CD4-positive, CD25-positive, alpha-beta regulatory T cell (primary cell): Measurements from ENCODE around the gene SWT1. TPM values are rescaled to one million over a fixed set of nuclear protein-coding genes. Genes with fewer than 3 reads are reported as not detected.
A peak's percentile ranks its signal among the peaks of the same experiment; 100 is the strongest.
"Not testable (repeated sequence)": the region's sequence is repeated elsewhere in the genome, so short reads cannot be mapped to it uniquely, and the experiment has no call there.

Source experiments
- ATAC-seq, 2 donors: fragments of 150-1000 bp; cut with Tn5 transposase; one replicate each; pipeline ENCODE4 v1.10.0; 2021; ENCODE audit warnings: low read depth in 2 of 2, moderate number of reproducible peaks in 2 of 2, moderate library complexity in 1 of 2
- DNase-seq, 3 donors: peaks; one replicate each; pipeline versions ENCODE4 v3.0.0 to v3.0.0-alpha.2; 2012 to 2022; ENCODE audit warnings: mixed read lengths in 1 of 3
- H3K27ac ChIP-seq: one replicate; pipeline ENCODE4 v1.7.0; 2013; ENCODE audit warnings: mild to moderate bottlenecking, low read length; ENCODE audit not compliant: insufficient read depth, poor library complexity, severe bottlenecking
- H3K27me3 ChIP-seq: one replicate; pipeline ENCODE4 v1.7.0; 2013; ENCODE audit warnings: low read length; ENCODE audit not compliant: control insufficient read depth, insufficient read depth
- H3K36me3 ChIP-seq: one replicate; pipeline ENCODE4 v1.7.0; 2013; ENCODE audit warnings: mild to moderate bottlenecking, low read length, moderate library complexity; ENCODE audit not compliant: control insufficient read depth, insufficient read depth
- H3K4me1 ChIP-seq: 2 replicates; pipeline ENCODE4 v1.7.0; 2013; ENCODE audit warnings: mild to moderate bottlenecking, low read length; ENCODE audit not compliant: insufficient read depth, control insufficient read depth, poor library complexity, severe bottlenecking
- H3K4me3 ChIP-seq: one replicate; pipeline ENCODE4 v1.7.0; 2013; ENCODE audit warnings: low read depth, mild to moderate bottlenecking, low read length, moderate library complexity
- H3K9me3 ChIP-seq, 2 experiments: 1 replicate in 1 of 2; 2 replicates in 1 of 2; pipeline ENCODE4 v1.7.0; 2013; ENCODE audit warnings: low read length in 2 of 2, mild to moderate bottlenecking in 1 of 2, moderate library complexity in 1 of 2; ENCODE audit not compliant: control insufficient read depth in 2 of 2
- H3K27ac Mint-ChIP-seq, 3 donors: one replicate each; pipeline ENCODE4 v1.8.0; 2020 to 2022; ENCODE audit warnings: mild to moderate bottlenecking in 3 of 3, mixed read lengths in 3 of 3, moderate library complexity in 2 of 3
- H3K27me3 Mint-ChIP-seq: one replicate; pipeline ENCODE4 v1.8.0; 2022; ENCODE audit warnings: mild to moderate bottlenecking, mixed read lengths
- H3K36me3 Mint-ChIP-seq: one replicate; pipeline ENCODE4 v1.8.0; 2020; ENCODE audit warnings: mixed read lengths
- H3K4me1 Mint-ChIP-seq, 4 donors: one replicate each; pipeline ENCODE4 v1.8.0; 2020 to 2022; ENCODE audit warnings: mixed read lengths in 4 of 4, mild to moderate bottlenecking in 1 of 4
- H3K4me3 Mint-ChIP-seq, 4 donors: one replicate each; pipeline ENCODE4 v1.8.0; 2020 to 2022; ENCODE audit warnings: mild to moderate bottlenecking in 4 of 4, mixed read lengths in 4 of 4, moderate library complexity in 3 of 4
- H3K9me3 Mint-ChIP-seq, 7 donors: one replicate each; pipeline ENCODE4 v1.8.0; 2020 to 2022; ENCODE audit warnings: mixed read lengths in 7 of 7, mild to moderate bottlenecking in 3 of 7, moderate library complexity in 2 of 7
- polyA plus RNA-seq, 4 donors: library from polyadenylated mRNA; unstranded; fragments of 300-500 nt; fragmentation: Illumina TruSeq; gene quantifications; one replicate each; pipeline ENCODE4 v1.2.3, GENCODE V29; 2021
- total RNA-seq: library from RNA; stranded (reverse); gene quantifications from one replicate; pipeline ENCODE4 v1.2.3, GENCODE V29; 2022

Gene SWT1
- total and polyA plus RNA-seq, 5 donors from 2014 or later, result 6.0 to 9.8 (median 8.1) TPM

GRCh38 chr1:185193756-185194155 is 36.8 kb downstream of the SWT1 start:
- Mint-ChIP-seq H3K27me3 (no peaks in the 10 kb centered on the region), H3K4me3 (no peak overlapping the region), H3K9me3 (peaks cover 0 to 12% (median 5%) of the 10 kb centered on the region in 7 donors), H3K36me3 (peaks cover 59% of the 10 kb centered on the region), H3K4me1 (peaks cover 0 to 15% (median 11%) of the 10 kb centered on the region in 4 donors), H3K27ac (no peak overlapping the region)
- Histone ChIP-seq H3K9me3 (no peaks in the 10 kb centered on the region), H3K36me3 (peaks cover 2% of the 10 kb centered on the region), H3K27ac (no peak overlapping the region), H3K4me3 (no peak overlapping the region), H3K27me3 (no peaks in the 10 kb centered on the region), H3K4me1 (no peaks in the 10 kb centered on the region)
- DNase-seq (no peak), ATAC-seq (no peak)

GRCh38 chr1:185198712-185199111 is 41.7 kb downstream of the SWT1 start:
- not testable (repeated sequence) for DNase-seq, H3K4me1 ChIP-seq, H3K27ac Mint-ChIP-seq, H3K27me3 Mint-ChIP-seq, H3K36me3 ChIP-seq, H3K27me3 ChIP-seq, H3K27ac ChIP-seq, H3K9me3 ChIP-seq, H3K4me3 ChIP-seq, H3K4me3 Mint-ChIP-seq, ATAC-seq
- peaks cover 60% of the 10 kb centered on the region for H3K36me3 Mint-ChIP-seq
- H3K4me1 Mint-ChIP-seq, result peaks cover 5 to 18% (median 10%) of the 10 kb centered on the region in 4 donors
- peaks cover 0 to 14% (median 10%) of the 10 kb centered on the region in 7 donors for H3K9me3 Mint-ChIP-seq

- Mint-ChIP-seq H3K27ac (no peak overlapping the region), H3K27me3 (no peaks in the 10 kb centered on the region), H3K4me3 (no peak overlapping the region), H3K4me1 (peaks cover 4 to 8% (median 6%) of the 10 kb centered on the region in 4 donors), H3K9me3 (peaks cover 0 to 14% (median 10%) of the 10 kb centered on the region in 7 donors), H3K36me3 (peaks cover 56% of the 10 kb centered on the region)
- no peaks in the 10 kb centered on the region for H3K4me1 ChIP-seq
- no peaks in the 10 kb centered on the region for H3K9me3 ChIP-seq
- ATAC-seq (no peak), DNase-seq (no peak)
- no peaks in the 10 kb centered on the region for H3K36me3 ChIP-seq
- H3K4me3 ChIP-seq, result no peak overlapping the region
- H3K27ac ChIP-seq, result no peak overlapping the region
- no peaks in the 10 kb centered on the region for H3K27me3 ChIP-seq
These were observed 43.9 kb downstream of the SWT1 start for GRCh38 chr1:185200889-185201288.

GRCh38 chr1:185207170-185207569 is 50.2 kb downstream of the SWT1 start:
- no peak overlapping the region for H3K4me3 Mint-ChIP-seq
- H3K27ac ChIP-seq, result no peak overlapping the region
- H3K9me3 Mint-ChIP-seq, result peaks cover 0 to 18% (median 1%) of the 10 kb centered on the region in 7 donors
- ATAC-seq (no peak), DNase-seq (no peak)
- H3K27me3 ChIP-seq, result no peaks in the 10 kb centered on the region
- no peaks in the 10 kb centered on the region for H3K4me1 ChIP-seq
- no peaks in the 10 kb centered on the region for H3K27me3 Mint-ChIP-seq
- H3K4me3 ChIP-seq, result no peak overlapping the region
- peaks cover 0 to 3% (median 0%) of the 10 kb centered on the region in 4 donors for H3K4me1 Mint-ChIP-seq
- H3K36me3 Mint-ChIP-seq, result peaks cover 41% of the 10 kb centered on the region
- H3K27ac Mint-ChIP-seq, result peak overlapping the region in 1 of 3 donors; percentile 17
- no peaks in the 10 kb centered on the region for H3K9me3 ChIP-seq
- peaks cover 6% of the 10 kb centered on the region for H3K36me3 ChIP-seq

- Histone ChIP-seq H3K36me3 (peaks cover 6% of the 10 kb centered on the region), H3K27me3 (no peaks in the 10 kb centered on the region), H3K27ac (no peak overlapping the region), H3K4me3 (no peak overlapping the region), H3K4me1 (no peaks in the 10 kb centered on the region), H3K9me3 (no peaks in the 10 kb centered on the region)
- no peaks in the 10 kb centered on the region for H3K4me1 Mint-ChIP-seq
- H3K4me3 Mint-ChIP-seq, result no peak overlapping the region
- no peak for ATAC-seq
- DNase-seq, result no peak
- peaks cover 0 to 18% (median 4%) of the 10 kb centered on the region in 7 donors for H3K9me3 Mint-ChIP-seq
- H3K36me3 Mint-ChIP-seq, result peaks cover 43% of the 10 kb centered on the region
- no peaks in the 10 kb centered on the region for H3K27me3 Mint-ChIP-seq
- no peak overlapping the region for H3K27ac Mint-ChIP-seq
These were observed 51.1 kb downstream of the SWT1 start for GRCh38 chr1:185207980-185208602.

- Histone ChIP-seq H3K27me3 (no peaks in the 10 kb centered on the region), H3K36me3 (peaks cover 6% of the 10 kb centered on the region), H3K27ac (no peak overlapping the region), H3K9me3 (no peaks in the 10 kb centered on the region), H3K4me3 (no peak overlapping the region), H3K4me1 (no peaks in the 10 kb centered on the region)
- H3K9me3 Mint-ChIP-seq, result peaks cover 0 to 18% (median 4%) of the 10 kb centered on the region in 7 donors
- DNase-seq (no peak), ATAC-seq (no peak)
- peaks cover 43% of the 10 kb centered on the region for H3K36me3 Mint-ChIP-seq
- H3K4me1 Mint-ChIP-seq, result no peaks in the 10 kb centered on the region
- no peak overlapping the region for H3K27ac Mint-ChIP-seq
- H3K4me3 Mint-ChIP-seq, result no peak overlapping the region
- no peaks in the 10 kb centered on the region for H3K27me3 Mint-ChIP-seq
These were observed 51.7 kb downstream of the SWT1 start for GRCh38 chr1:185208626-185209180.

- Mint-ChIP-seq H3K9me3 (peaks cover 0 to 21% (median 5%) of the 10 kb centered on the region in 7 donors), H3K36me3 (peaks cover 43% of the 10 kb centered on the region)
- ATAC-seq, DNase-seq, H3K36me3 ChIP-seq, H3K27me3 ChIP-seq, H3K4me1 Mint-ChIP-seq, H3K4me3 ChIP-seq, H3K27me3 Mint-ChIP-seq, H3K4me3 Mint-ChIP-seq, H3K27ac ChIP-seq, H3K27ac Mint-ChIP-seq, H3K9me3 ChIP-seq, H3K4me1 ChIP-seq: not testable (repeated sequence)
These were observed 52.4 kb downstream of the SWT1 start for GRCh38 chr1:185209357-185209756.

- Mint-ChIP-seq H3K36me3 (peaks cover 37% of the 10 kb centered on the region), H3K4me1 (peaks cover 0 to 3% (median 0%) of the 10 kb centered on the region in 4 donors), H3K9me3 (peaks cover 0 to 21% (median 5%) of the 10 kb centered on the region in 7 donors), H3K4me3 (no peak overlapping the region), H3K27me3 (no peaks in the 10 kb centered on the region), H3K27ac (no peak overlapping the region)
- DNase-seq (no peak), ATAC-seq (no peak)
- H3K4me1 ChIP-seq, result no peaks in the 10 kb centered on the region
- H3K27ac ChIP-seq, result no peak overlapping the region
- no peaks in the 10 kb centered on the region for H3K27me3 ChIP-seq
- H3K36me3 ChIP-seq, result peaks cover 6% of the 10 kb centered on the region
- H3K9me3 ChIP-seq, result no peaks in the 10 kb centered on the region
- H3K4me3 ChIP-seq, result no peak overlapping the region
These were observed 56.1 kb downstream of the SWT1 start for GRCh38 chr1:185213091-185213490.
